Heart right ventricle (tissue), 16 donors: ENCODE results near the gene DTX1. TPM values are rescaled to one million over a fixed set of nuclear protein-coding genes. Genes with fewer than 3 reads are reported as not detected.

Source experiments
- ATAC-seq, 8 donors: fragments of 200-7000 bp; cut with Tn5 transposase; one replicate each; pipeline ENCODE4 v1.9.1; 2020; ENCODE audit warnings: mild to moderate bottlenecking in 8 of 8, moderate library complexity in 8 of 8, moderate number of reproducible peaks in 1 of 8
- DNase-seq, 2 donors: peaks; one replicate each; pipeline ENCODE4 v3.0.0-alpha.2; 2020
- H3K27ac ChIP-seq, 10 donors: fragments of 200-600 bp; sonication (generic) in 2 of 10; one replicate each; pipeline versions ENCODE4 v1.5.0 to v1.8.0; 2020 to 2022; ENCODE audit warnings: mild to moderate bottlenecking in 3 of 10
- H3K27me3 ChIP-seq, 7 donors: fragments of 200-600 bp; one replicate each; pipeline ENCODE4 v1.8.0; 2021 to 2022; ENCODE audit warnings: mild to moderate bottlenecking in 2 of 7
- H3K36me3 ChIP-seq, 9 donors: fragments of 200-600 bp; sonication (generic) in 1 of 9; one replicate each; pipeline versions ENCODE4 v1.5.0 to v1.8.0; 2020 to 2022; ENCODE audit warnings: mild to moderate bottlenecking in 2 of 9
- H3K4me1 ChIP-seq, 9 donors: fragments of 200-600 bp; sonication (generic) in 1 of 9; one replicate each; pipeline versions ENCODE4 v1.5.0 to v1.8.0; 2020 to 2022; ENCODE audit warnings: mild to moderate bottlenecking in 4 of 9
- H3K4me3 ChIP-seq, 10 donors: fragments of 200-600 bp; sonication (generic) in 2 of 10; one replicate each; pipeline versions ENCODE4 v1.5.0 to v1.8.0; 2020 to 2022; ENCODE audit warnings: mild to moderate bottlenecking in 7 of 10, moderate library complexity in 2 of 10
- H3K9me3 ChIP-seq, 11 donors: fragments of 200-600 bp in 10 of 11; sonication (generic) in 2 of 11; one replicate each; pipeline versions ENCODE4 v1.5.0 to v1.8.0; 2013 to 2022; ENCODE audit warnings: mild to moderate bottlenecking in 2 of 11, control low read depth in 1 of 11, moderate library complexity in 1 of 11
- WGBS, 2 donors: extraction: QIAGEN DNeasy Blood & Tissue Kit; methylation state at CpG; one replicate each; pipeline ENCODE4 v1.1.7; 2013; ENCODE audit warnings: inconsistent platforms in 1 of 2; 5-methylcytosine and 5-hydroxymethylcytosine counted together
- intact Hi-C, 10 donors: fragments of 100-400 bp; cut with DNase I; formaldehyde crosslinking; loops; one replicate each; pipeline versions ENCODE4 v1.11.1 to v1.14.2; 2022
- polyA plus RNA-seq, 2 donors: library from polyadenylated mRNA; stranded (reverse); fragments of 200-250 nt; gene quantifications; one replicate each; pipeline ENCODE4 v1.2.3, GENCODE V29; 2013
- total RNA-seq, 10 donors: library from RNA; stranded (reverse); fragmentation: NEBNext Ultra II Directional in 3 of 10; extraction: Animal tissue kit (Norgen Biotek cat#: 25700) in 3 of 10; gene quantifications; one replicate each; pipeline versions ENCODE4 v1.2.1 to v1.2.4, GENCODE V29; 2021 to 2023
- TF ChIP-seq, protein P1 (sequence below), 9 donors: fragments of 200-600 bp; sonication (generic) in 2 of 9; IDR thresholded peaks; one replicate each; pipeline versions ENCODE4 v1.5.0 to v1.8.0; 2021 to 2022; ENCODE audit warnings: antibody characterized with exemption in 9 of 9, mild to moderate bottlenecking in 5 of 9, moderate library complexity in 1 of 9
- donor health status: Arrhythmogenic right ventricular cardiomyopathy.
- donor health status: ischemic (EF 13 %, LVEDD 7.1; RV severe dilation, severe dysfunction).
- donor health status: healthy with polysubstance abuse.
- donor health status: DM: no; HTN: yes; CAD: no.
- donor health status: DM: no; HTN: no; CAD: no.
- donor health status: ischemic (EF 25% LVEDD 6.9; RV normal size, moderate dysfunction).
- donor health status: ischemic (EF 25% LVEDD 5.7; RV mildly dilated, moderate dysfunction).
- donor health status: healthy.
- donor health status: DM: yes; HTN: yes; CAD: no.
- donor health status: Ischemic cardiomyopathy.
- donor health status: ischemic (EF 35%, LVEDD 5.7; RV mildly dilated, moderate dysfunction).
- donor health status: nonischemic (EF 11% LVEDD 7.7; RV severe dilation, severe dysfunction).
- donor health status: DM: yes; HTN: yes; CAD: no.
- donor health status: PGD.
- donor health status: ischemic (EF 29% LVEDD 5.4; RV normal size, mild dysfunction).
- donor health status: nonischemic (EF 23%, LVEDD 6.1; RV moderate dilation, normal function).

DTX1 gene
- total and polyA plus RNA-seq, 12 donors: 0.94 to 6.4 (median 1.5) TPM

DNA sequence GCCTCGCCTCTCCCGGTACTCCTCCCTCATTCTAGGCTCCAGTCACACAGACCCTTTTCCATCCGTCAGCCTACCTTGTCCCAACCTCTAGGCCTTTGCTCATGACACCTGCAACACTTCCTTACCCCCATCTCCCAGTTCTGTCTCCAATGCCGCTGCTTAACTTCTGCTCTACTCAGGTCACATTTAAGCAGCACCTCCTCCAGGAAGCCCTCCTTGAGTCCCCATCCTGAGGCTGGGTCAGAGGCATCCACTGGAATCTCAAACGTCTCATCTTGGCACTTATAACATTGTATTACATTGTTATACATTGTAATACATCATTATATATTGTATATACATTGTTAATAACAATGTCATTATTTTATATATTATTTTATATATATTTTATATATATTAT, 46.3 kb downstream of the DTX1 start:
- ATAC-seq: no peak
- TF ChIP-seq, protein P1, sequence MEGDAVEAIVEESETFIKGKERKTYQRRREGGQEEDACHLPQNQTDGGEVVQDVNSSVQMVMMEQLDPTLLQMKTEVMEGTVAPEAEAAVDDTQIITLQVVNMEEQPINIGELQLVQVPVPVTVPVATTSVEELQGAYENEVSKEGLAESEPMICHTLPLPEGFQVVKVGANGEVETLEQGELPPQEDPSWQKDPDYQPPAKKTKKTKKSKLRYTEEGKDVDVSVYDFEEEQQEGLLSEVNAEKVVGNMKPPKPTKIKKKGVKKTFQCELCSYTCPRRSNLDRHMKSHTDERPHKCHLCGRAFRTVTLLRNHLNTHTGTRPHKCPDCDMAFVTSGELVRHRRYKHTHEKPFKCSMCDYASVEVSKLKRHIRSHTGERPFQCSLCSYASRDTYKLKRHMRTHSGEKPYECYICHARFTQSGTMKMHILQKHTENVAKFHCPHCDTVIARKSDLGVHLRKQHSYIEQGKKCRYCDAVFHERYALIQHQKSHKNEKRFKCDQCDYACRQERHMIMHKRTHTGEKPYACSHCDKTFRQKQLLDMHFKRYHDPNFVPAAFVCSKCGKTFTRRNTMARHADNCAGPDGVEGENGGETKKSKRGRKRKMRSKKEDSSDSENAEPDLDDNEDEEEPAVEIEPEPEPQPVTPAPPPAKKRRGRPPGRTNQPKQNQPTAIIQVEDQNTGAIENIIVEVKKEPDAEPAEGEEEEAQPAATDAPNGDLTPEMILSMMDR (IDR thresholded peaks at IDR 0.05): no peak
- no peak overlapping the region for H3K4me3 ChIP-seq
- DNase-seq: no peak
- no peaks in the 10 kb centered on the region for H3K36me3 ChIP-seq
- intact Hi-C loops: loop anchor here in 1 of 10 donors (5.0 kb wide), 1 partner anchor 1644 kb away; no protein-coding TSS in a partner anchor
- H3K9me3 ChIP-seq: no peaks in the 10 kb centered on the region
- H3K4me1 ChIP-seq: peaks cover 0 to 15% (median 10%) of the 10 kb centered on the region in 9 donors
- H3K27ac ChIP-seq: no peak overlapping the region
- H3K27me3 ChIP-seq: peaks cover 5 to 58% (median 42%) of the 10 kb centered on the region in 7 donors
- 83 to 90% methylated on average over 5 of the region's 5 CpGs for WGBS, 2 donors

DNA sequence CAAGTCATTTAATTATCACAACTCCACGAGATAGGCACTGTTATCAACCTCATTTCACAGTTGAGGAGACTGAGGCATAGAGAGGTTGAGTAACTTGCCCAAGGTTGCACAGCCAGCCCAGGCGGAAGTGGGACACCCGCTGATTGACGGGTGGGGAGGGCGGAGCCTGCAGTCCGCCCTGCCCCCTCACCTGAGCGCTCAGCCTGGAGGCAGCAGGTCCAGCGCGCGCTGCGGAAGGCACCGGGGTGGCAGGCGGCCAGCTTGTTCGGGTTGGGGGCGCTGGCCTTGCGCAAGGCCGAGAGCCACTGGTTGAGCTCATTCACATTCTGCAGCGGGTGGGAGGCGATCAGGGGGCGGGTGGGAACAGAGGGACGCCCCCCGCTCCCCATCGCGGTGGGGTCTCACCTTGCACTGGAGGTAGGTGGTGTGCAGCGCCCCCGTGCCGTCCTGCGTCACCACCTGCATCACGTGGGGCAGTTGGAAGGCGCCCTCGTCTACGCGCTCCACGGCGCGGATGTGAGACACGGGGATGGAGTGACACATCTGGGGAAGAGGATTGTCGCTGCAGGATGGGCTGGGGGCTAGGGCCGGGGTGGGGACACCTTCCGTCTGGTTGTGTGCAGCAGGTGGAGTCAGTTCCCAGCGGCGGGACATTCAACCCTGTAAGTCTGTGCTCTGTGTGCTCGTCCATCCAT, 47.4 kb downstream of the DTX1 start:
- Histone ChIP-seq H3K27me3 (peaks cover 5 to 58% (median 42%) of the 10 kb centered on the region in 7 donors), H3K27ac (no peak overlapping the region), H3K9me3 (no peaks in the 10 kb centered on the region), H3K4me1 (peaks cover 0 to 7% (median 0%) of the 10 kb centered on the region in 9 donors), H3K36me3 (no peaks in the 10 kb centered on the region), H3K4me3 (peak overlapping the region in 1 of 10 donors; percentile 5)
- intact Hi-C loops: loop anchor here in 1 of 10 donors (5.0 kb wide), 1 partner anchor 1643 kb away; no protein-coding TSS in a partner anchor
- ATAC-seq (no peak), DNase-seq (no peak)
- WGBS, 2 donors: 5% methylated on average over 43 of the region's 43 CpGs
- TF ChIP-seq, protein P1 (IDR thresholded peaks at IDR 0.05): no peak

DNA sequence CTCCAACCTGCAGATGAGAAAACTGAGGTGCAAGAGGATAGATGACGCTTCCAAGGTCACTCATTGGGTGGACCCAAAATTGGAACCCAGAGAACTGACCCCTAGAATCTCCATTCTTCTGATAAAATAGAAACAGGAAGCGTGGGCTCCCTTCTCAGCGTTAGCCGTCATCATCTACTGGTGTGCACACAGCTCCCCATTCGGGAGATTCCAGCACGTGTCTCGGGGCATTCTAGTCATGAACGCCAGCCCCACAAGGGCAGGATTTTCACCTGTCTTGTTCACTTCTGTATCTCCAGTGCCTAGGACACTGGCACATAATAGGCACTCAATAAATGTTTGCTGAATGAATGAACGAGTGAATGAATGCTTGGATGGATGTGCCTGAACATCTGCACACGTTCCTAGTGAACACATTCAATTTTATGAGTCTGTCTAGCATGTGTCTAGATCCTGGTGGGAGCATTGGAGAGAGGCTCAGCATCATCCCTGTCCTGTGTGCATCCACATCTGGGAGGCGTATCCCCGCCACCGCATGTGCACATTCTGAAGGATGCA, 48.5 kb downstream of the DTX1 start:
- Histone ChIP-seq H3K9me3 (no peaks in the 10 kb centered on the region), H3K4me3 (no peak overlapping the region), H3K27ac (no peak overlapping the region), H3K4me1 (peaks cover 0 to 7% (median 0%) of the 10 kb centered on the region in 9 donors), H3K36me3 (no peaks in the 10 kb centered on the region), H3K27me3 (peaks cover 5 to 50% (median 37%) of the 10 kb centered on the region in 7 donors)
- no peak for ATAC-seq
- intact Hi-C loops: loop anchor here in 1 of 10 donors (5.0 kb wide), 1 partner anchor 1642 kb away; no protein-coding TSS in a partner anchor
- DNase-seq: no peak
- WGBS, 2 donors: 65% methylated on average over 13 of the region's 13 CpGs
- TF ChIP-seq, protein P1 (IDR thresholded peaks at IDR 0.05): no peak

DNA sequence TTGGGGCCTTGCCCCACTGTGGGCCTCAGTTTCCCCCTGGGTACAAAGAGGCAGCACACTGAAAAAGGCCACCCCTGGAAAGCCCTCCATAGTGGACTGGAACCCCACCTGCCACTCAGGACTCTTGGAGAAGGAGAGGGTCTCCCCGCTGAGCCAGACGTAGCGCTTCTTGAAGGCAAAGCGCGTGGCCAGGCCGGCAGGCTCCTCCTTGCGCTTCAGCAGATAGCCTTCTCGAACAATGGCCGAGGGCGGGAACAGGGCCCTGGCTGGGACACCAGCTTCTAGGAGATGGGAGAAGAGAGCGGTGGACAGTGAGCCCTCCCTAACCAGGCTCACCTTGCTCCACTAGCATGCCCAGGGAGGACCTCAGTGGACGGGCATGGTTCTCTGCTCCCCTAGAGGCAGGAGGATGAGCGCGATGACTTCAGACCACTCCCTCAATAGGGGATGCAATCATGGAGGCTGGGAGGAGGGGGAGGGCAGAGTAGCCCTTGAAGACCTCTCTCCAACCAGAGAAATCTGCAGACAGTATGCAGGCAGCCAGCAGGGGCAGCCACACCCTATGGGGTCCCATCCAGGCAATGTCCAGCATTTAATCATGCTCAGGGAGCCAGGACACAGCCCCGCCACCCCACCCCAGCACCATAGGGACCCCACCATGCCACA, 49.2 kb downstream of the DTX1 start:
- Histone ChIP-seq H3K9me3 (no peaks in the 10 kb centered on the region), H3K4me3 (no peak overlapping the region), H3K27ac (no peak overlapping the region), H3K27me3 (peaks cover 5 to 50% (median 32%) of the 10 kb centered on the region in 7 donors), H3K4me1 (peaks cover 0 to 7% (median 0%) of the 10 kb centered on the region in 9 donors), H3K36me3 (no peaks in the 10 kb centered on the region)
- intact Hi-C loops: no loop called here
- WGBS, 2 donors: 76 to 84% methylated on average over 15 of the region's 15 CpGs
- ATAC-seq: no peak
- TF ChIP-seq, protein P1 (IDR thresholded peaks at IDR 0.05): no peak
- no peak for DNase-seq
